HG03103 (cell line): ENCODE results near the gene GMDS.
"Not testable (repeated sequence)": the region's sequence is repeated elsewhere in the genome, so short reads cannot be mapped to it uniquely, and the experiment has no call there.

Source experiments
- ATAC-seq: cut with Tn5 transposase; IDR thresholded peaks from one replicate; pipeline ENCODE4 v1.9.1; 2021; ENCODE audit warnings: low read depth; ENCODE audit not compliant: unreplicated experiment

GMDS gene

GRCh38 chr6:1686117-1687098 lies 559.0 kb downstream of the GMDS start:
- ATAC-seq = no peak

DNA sequence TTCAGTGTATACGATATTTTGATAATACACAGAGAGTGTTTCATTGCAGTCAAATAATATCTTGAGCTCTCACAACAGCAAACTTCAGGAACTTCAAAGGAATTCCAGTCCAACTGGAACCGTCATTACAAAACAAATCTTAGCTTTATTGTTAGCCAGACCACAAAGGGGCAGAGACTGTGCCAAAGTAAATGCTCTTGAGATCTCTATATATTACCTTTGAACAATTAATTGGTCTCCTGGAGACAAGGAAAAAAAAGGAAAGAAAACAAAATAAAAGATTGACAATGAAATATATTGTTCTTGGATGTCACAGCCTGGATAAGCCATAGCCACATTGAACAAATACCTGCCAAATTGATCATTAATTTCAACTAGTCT lies 565.7 kb downstream of the GMDS start:
- no peak for ATAC-seq

DNA sequence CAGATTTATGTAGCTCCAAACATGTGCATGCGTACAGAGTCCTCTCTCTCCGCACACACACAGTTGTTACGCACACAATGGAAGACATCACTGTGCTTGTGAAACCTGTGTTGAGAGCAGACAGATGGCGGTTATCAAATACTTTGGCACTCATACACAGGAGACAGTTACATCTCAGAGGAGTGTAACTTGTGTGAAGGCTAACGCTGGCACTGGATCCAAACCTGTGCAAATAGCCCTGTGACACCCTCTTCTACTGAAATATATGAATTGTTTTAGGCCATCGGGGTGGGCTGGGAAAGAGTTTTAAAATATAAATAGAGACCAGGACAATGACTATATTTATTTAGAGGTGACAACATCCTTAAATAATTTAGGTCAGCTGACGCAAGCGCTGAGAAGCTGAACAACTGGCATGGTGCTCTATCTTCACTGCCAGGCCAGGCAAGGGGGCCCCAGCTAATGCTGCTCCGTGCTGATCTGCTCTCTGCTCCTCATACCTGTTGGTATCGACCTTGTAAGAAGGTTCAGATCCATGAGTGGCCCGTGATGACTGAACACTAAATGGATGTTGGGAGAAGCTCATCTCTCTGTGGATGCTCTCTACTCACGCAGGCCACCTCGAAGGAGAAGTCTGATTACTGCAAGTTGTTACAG lies 566.2 kb downstream of the GMDS start:
- no peak for ATAC-seq

DNA sequence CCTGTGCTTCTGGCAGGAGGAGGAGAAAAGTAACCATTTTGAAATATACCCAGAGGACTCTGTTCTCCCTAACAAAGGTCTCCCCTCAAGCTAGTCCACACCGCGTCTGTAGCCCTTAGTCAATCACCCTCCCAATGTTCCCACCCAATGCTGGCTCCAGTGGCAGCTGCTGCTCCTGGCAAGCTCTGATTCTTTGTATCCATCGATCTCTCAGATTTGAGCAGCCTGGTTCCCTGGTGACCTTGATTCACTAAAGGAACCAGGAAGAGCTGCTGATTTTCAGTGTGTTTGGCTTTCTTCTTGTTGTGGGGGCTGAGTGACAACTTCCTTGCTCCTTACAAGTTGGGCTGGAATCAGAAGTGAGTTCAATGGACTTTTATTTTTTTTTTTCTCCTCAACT lies 567.2 kb downstream of the GMDS start:
- no peak for ATAC-seq

GRCh38 chr6:1672379-1672778 lies 573.0 kb downstream of the GMDS start:
- no peak for ATAC-seq

GRCh38 chr6:1670711-1671462 lies 574.5 kb downstream of the GMDS start:
- ATAC-seq = no peak

DNA sequence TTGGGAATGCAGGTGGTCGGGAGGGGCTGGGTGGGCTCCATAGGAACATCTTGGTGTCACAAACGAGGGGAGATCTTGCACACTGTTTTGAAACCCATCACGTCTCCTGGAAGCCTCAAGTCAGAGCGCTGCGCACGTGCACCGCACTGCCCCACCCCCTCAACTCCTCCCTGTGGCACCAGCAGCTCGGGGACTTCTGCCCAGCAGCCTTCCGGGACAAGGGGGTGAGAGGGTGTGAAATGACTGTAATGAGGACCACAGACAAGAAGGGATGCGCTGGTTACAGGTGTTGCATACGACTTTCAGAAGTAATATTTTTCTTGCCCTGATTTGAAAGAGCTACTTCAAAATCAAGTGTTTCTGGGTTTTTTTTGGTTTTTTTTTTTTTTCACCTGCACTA lies 575.4 kb downstream of the GMDS start:
- no peak for ATAC-seq

DNA sequence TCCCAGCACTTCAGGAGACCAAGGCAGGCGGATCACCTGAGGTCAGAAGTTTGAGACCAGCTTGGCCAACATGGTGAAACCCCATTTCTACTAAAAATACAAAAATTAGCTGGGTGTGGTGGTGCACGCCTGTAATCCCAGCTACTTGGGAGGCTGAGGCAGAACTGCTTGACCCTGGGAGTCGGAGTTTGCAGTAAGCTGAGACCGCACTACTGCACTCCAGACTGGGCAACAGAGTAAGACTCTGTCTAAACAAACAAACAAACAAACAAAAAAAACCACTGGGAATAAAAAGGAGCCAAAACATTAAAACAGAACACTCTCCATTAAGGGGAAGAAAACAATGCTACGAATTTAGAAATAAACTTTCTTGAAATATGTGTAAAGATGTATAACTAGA lies 576.9 kb downstream of the GMDS start:
- not testable (repeated sequence) for ATAC-seq

DNA sequence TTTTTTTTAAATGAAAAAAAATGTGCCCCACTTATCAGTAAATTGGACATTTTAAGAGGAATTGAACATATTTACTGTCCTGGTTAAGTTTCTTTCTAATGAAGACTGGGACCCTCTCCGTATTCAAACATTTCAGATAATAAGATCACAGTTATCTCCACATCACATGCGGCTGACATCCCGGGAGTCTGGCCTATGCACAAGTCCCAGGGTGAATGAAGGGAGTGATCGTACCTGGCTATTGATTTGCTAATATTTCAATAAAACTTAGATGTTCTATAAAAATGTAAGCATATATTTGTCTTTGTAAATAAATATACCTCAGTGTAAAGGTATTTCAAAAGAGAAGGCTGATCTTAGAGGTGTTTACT lies 577.6 kb downstream of the GMDS start:
- ATAC-seq = no peak

GRCh38 chr6:1667012-1667804 lies 578.2 kb downstream of the GMDS start:
- no peak for ATAC-seq

DNA sequence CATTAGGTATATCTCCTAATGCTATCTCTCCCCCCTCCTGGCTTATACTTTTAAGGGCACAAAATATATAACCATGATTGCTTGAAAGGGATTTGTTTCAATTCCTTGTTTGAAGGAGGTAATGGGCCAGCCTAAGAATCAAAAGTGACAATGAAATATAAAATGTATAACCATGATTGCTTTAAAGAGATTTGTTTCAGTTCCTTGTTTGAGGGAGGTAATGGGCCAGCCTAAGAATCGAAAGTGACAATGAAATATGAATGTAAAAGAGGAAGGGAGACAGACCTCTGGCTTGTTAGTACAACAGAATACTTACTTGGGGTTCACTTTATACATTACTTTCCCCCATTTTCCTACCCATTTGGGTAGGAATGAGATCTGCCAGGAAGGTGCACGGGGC lies 580.2 kb downstream of the GMDS start:
- ATAC-seq = peak; percentile 97

DNA sequence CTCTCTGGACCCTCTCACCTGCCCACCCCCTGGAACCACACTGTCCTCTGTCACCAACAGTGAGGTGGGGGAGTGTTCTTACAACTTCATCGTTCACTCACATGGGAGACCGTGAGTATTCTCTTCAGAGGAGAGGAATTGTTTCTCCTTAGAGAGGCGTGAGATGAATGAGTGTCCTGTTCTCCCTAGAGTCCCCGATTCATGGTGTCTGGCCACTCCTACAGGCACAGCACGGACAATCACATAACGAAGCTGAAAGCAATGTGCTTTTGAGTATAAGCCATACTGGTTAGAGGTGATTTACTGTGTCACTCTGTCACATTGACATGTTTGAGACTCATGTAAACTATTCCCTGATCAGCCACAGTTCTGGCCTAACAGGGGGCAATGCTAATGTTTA lies 581.1 kb downstream of the GMDS start:
- no peak for ATAC-seq

DNA sequence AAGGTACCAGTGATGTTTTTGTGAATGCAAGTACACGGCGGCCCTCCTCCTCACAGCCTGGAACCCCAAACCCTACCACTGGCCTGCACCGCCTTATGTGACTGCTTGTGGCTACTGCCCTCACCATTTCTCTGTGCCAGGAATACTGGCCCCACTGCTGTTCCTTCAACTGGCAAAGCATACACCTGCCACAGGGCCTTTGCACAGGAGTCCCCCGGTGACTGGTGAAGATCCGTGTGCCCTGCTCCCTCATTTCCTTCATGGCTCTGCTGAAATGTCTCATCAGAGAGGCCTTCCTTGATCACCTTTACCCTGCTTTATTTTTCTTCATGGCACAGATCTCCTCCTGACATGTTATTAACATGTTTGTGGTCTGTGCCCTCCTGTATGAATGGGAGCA lies 581.9 kb downstream of the GMDS start:
- no peak for ATAC-seq

DNA sequence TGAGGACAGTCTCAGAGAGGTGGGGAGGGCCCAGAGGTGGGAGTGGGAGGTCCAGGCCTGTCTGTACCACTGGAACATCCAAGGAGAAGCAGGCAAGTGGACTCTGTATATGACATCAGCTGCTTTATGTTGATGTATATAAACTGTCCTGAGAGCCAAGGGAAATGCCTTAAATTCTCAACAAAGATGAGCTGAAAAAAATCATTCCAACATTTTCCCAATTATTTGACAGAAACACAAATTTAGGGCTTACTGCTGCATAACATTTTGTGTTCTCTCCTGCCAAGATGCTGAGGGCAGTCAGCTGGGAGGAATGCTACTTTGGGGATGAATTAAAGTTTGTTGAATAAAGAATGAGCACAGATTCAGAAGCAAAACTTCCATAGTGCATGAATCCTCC lies 582.9 kb downstream of the GMDS start:
- no peak for ATAC-seq

- no peak for ATAC-seq
These were observed 585.6 kb downstream of the GMDS start for GRCh38 chr6:1659816-1660215.

DNA sequence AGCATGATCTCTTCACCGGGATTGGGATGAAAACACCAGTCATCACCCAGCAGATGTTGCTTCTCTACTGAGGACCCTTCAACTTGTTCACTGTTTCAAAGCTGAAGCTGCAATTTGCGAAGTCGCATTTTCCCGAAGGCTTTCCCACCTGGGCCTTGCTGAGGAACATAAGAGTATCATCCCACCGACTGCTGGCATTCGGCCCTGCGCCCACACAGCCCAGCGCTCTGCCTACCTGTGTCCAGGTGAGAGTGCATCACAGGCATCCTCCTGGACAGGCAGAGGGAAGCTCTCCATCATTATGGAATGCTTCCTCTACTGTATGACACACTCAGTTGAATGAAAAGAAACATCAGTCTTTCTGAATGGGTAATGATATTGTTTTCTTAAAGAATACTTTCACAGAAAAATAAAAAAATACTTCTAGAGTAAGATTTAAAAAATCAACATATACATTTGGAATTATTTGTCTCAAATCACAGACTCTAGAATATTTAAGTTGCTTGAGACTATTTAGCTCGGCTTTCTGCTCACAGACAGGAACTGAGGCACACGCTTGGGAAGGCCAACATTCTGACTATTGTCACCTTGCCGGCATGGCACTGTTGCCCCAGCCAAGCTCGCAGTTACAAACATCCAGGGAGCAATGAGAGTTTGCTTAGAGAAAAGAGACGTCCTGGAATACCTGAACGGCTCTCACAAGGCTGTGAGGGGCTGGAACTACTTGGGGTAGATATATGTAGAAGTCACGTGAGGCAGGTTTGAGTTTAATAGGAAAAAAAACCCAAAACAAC lies 587.0 kb downstream of the GMDS start:
- no peak for ATAC-seq

- ATAC-seq = no peak
These were observed 587.6 kb downstream of the GMDS start for GRCh38 chr6:1657771-1658165.

- no peak for ATAC-seq
These were observed 588.2 kb downstream of the GMDS start for GRCh38 chr6:1657116-1657770.

GRCh38 chr6:1654054-1654453 lies 591.4 kb downstream of the GMDS start:
- ATAC-seq = no peak
